ENCODE results near the gene KCTD17.

The KCTD17 gene

DNA sequence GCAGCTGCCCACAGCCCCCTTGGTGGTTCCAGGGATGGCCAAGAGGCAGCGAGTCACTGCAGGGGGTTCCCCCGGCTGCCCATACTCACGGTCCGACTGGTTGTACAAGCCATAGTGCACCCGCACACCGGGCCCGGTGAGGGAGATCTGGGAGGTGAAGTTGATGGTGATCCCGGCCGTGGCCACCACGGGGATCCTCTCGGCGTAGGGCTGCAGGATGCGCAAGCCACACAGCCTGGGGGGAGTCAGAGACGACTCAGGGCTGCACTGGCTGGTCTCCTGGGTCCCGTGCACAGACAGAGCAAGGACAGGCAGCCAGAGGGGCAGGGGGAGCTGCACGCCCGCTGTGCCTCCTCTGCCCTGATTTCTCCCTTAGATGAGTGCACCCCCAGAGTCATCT is 23.5 kb downstream of the KCTD17 start:
- no peaks in the 10 kb centered on the region for H3K36me3 ChIP-seq (ENCODE audit: control insufficient read depth in 1 of 2, insufficient read depth in 2 of 2, low read length in 2 of 2)
- peaks cover 7% of the 10 kb centered on the region for H3K27me3 ChIP-seq (ENCODE audit: low read depth, low read length)
- peaks cover 0 to 2% of the 10 kb centered on the region in 2 donors for H3K9me3 ChIP-seq (ENCODE audit: control insufficient read depth in 1 of 2, low read length in 2 of 2)
- H3K27ac ChIP-seq (ENCODE audit: low read length), result no peak overlapping the region
- H3K4me3 ChIP-seq (ENCODE audit: low read depth in 1 of 2, low read length in 2 of 2), result no peak overlapping the region
- no peaks in the 10 kb centered on the region for H3K4me1 ChIP-seq (ENCODE audit: control insufficient read depth in 1 of 2, insufficient read depth in 2 of 2, low read length in 2 of 2)

- H3K36me3 ChIP-seq (ENCODE audit: control insufficient read depth in 1 of 2, insufficient read depth in 2 of 2, low read length in 2 of 2), result no peaks in the 10 kb centered on the region
- H3K27me3 ChIP-seq (ENCODE audit: low read depth, low read length), result peaks cover 7% of the 10 kb centered on the region
- peaks cover 0 to 2% of the 10 kb centered on the region in 2 donors for H3K9me3 ChIP-seq (ENCODE audit: control insufficient read depth in 1 of 2, low read length in 2 of 2)
- H3K4me3 ChIP-seq (ENCODE audit: low read depth in 1 of 2, low read length in 2 of 2), result no peak overlapping the region
- H3K27ac ChIP-seq (ENCODE audit: low read length), result no peak overlapping the region
- H3K4me1 ChIP-seq (ENCODE audit: control insufficient read depth in 1 of 2, insufficient read depth in 2 of 2, low read length in 2 of 2), result no peaks in the 10 kb centered on the region
Measured at GRCh38 chr22:37075822-37076433, 24.4 kb downstream of the KCTD17 start.

DNA sequence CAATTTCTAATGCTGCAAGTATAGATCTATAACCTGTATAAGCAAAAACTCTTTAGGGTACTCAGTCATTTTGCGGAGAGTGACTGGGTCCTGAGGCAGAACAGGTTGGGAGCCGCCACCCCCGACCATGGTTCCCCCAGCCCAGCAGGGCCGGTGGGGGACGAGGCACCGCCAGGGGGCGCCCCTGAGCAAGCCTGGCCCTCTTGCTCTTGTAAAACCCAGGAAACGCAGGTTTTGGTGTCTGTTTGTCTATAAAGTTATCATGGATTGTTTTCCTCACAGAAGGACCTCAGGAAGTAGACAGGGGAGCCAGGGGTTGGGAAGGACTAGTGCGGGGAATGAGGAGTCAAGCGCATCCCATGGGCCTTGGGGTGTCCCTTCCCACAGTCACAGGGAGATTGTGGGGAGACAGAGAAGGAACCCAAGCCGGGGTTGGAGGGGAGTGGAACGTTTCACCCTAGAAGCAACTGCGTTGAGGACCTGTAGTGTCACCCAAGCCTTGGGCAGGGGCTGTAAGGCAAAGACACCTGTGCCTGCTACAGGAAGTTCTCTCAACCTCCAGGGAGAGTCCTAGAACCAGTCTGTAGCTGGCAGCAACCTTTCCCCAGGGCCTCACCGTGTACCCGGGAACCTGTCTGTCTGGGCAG is 26.4 kb downstream of the KCTD17 start:
- H3K27ac ChIP-seq (ENCODE audit: low read length), result no peak overlapping the region
- no peaks in the 10 kb centered on the region for H3K4me1 ChIP-seq (ENCODE audit: control insufficient read depth in 1 of 2, insufficient read depth in 2 of 2, low read length in 2 of 2)
- peaks cover 7% of the 10 kb centered on the region for H3K27me3 ChIP-seq (ENCODE audit: low read depth, low read length)
- no peaks in the 10 kb centered on the region for H3K9me3 ChIP-seq (ENCODE audit: control insufficient read depth in 1 of 2, low read length in 2 of 2)
- no peak overlapping the region for H3K4me3 ChIP-seq (ENCODE audit: low read depth in 1 of 2, low read length in 2 of 2)
- H3K36me3 ChIP-seq (ENCODE audit: control insufficient read depth in 1 of 2, insufficient read depth in 2 of 2, low read length in 2 of 2), result no peaks in the 10 kb centered on the region

DNA sequence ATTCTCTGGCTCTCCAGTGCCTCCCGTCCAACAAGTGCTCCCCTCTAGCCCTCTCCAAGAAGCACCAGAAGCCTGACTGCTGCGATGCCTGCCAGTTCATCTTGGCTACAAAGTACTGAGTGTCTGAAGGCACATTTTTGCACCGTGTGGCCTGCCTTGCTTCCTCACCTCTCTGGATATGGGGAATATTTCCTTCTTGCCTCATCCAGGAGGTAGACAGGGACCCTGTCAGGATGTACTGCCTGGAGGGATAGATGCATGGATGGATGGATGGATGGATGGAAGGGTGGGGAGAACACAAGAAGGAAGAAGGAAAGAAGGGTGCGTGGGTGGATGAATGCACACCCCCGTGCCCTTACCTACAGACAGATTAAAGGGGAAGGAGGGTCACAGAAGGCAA is 27.6 kb downstream of the KCTD17 start:
- Histone ChIP-seq H3K36me3 (ENCODE audit: control insufficient read depth in 1 of 2, insufficient read depth in 2 of 2, low read length in 2 of 2) (no peaks in the 10 kb centered on the region), H3K27me3 (ENCODE audit: low read depth, low read length) (peaks cover 7% of the 10 kb centered on the region)

DNA sequence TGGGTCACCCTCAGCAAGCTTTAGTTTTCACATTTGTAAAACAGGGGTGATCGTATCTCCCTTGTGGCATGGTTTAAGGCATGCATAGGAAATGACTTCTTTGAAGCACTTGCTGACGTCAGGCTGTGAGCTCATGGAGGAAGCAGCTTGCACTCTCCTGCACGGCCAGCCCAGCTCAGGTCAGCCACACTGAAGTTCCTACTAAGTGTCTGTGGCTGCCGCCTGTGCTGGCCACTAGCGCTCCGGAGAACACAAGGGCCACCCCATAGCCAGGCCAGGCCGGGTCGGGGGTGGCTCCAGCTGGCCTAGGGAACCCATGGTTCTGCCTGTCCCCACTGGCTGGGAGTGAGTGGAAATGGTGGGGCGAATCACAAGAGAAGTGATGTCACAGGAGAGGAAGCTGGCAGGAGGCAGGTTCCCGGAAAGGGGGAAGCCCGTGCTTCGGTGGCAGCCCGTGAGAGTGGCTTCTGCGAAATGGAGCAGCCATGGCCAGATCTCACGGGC is 28.2 kb downstream of the KCTD17 start:
- Histone ChIP-seq H3K27me3 (ENCODE audit: low read depth, low read length) (peaks cover 7% of the 10 kb centered on the region), H3K36me3 (ENCODE audit: control insufficient read depth in 1 of 2, insufficient read depth in 2 of 2, low read length in 2 of 2) (no peaks in the 10 kb centered on the region), H3K4me3 (ENCODE audit: low read depth in 1 of 2, low read length in 2 of 2) (no peak overlapping the region), H3K9me3 (ENCODE audit: control insufficient read depth in 1 of 2, low read length in 2 of 2) (no peaks in the 10 kb centered on the region), H3K27ac (ENCODE audit: low read length) (no peak overlapping the region), H3K4me1 (ENCODE audit: control insufficient read depth in 1 of 2, insufficient read depth in 2 of 2, low read length in 2 of 2) (no peaks in the 10 kb centered on the region)

More for the DNA sequence above, 27.6 kb downstream of the KCTD17 start:
- Histone ChIP-seq H3K9me3 (ENCODE audit: control insufficient read depth in 1 of 2, low read length in 2 of 2) (no peaks in the 10 kb centered on the region), H3K27ac (ENCODE audit: low read length) (no peak overlapping the region), H3K4me3 (ENCODE audit: low read depth in 1 of 2, low read length in 2 of 2) (no peak overlapping the region), H3K4me1 (ENCODE audit: control insufficient read depth in 1 of 2, insufficient read depth in 2 of 2, low read length in 2 of 2) (no peaks in the 10 kb centered on the region)

- Histone ChIP-seq H3K36me3 (ENCODE audit: control insufficient read depth in 1 of 2, insufficient read depth in 2 of 2, low read length in 2 of 2) (no peaks in the 10 kb centered on the region), H3K4me1 (ENCODE audit: control insufficient read depth in 1 of 2, insufficient read depth in 2 of 2, low read length in 2 of 2) (no peaks in the 10 kb centered on the region), H3K27me3 (ENCODE audit: low read depth, low read length) (peaks cover 7% of the 10 kb centered on the region), H3K4me3 (ENCODE audit: low read depth in 1 of 2, low read length in 2 of 2) (no peak overlapping the region), H3K27ac (ENCODE audit: low read length) (no peak overlapping the region), H3K9me3 (ENCODE audit: control insufficient read depth in 1 of 2, low read length in 2 of 2) (no peaks in the 10 kb centered on the region)
Measured at GRCh38 chr22:37080438-37080837, 28.9 kb downstream of the KCTD17 start.

GRCh38 chr22:37080838-37081237 is 29.3 kb downstream of the KCTD17 start:
- H3K4me1 ChIP-seq (ENCODE audit: control insufficient read depth in 1 of 2, insufficient read depth in 2 of 2, low read length in 2 of 2), result no peaks in the 10 kb centered on the region
- no peaks in the 10 kb centered on the region for H3K9me3 ChIP-seq (ENCODE audit: control insufficient read depth in 1 of 2, low read length in 2 of 2)
- no peak overlapping the region for H3K4me3 ChIP-seq (ENCODE audit: low read depth in 1 of 2, low read length in 2 of 2)
- H3K27me3 ChIP-seq (ENCODE audit: low read depth, low read length), result peaks cover 7% of the 10 kb centered on the region
- no peak overlapping the region for H3K27ac ChIP-seq (ENCODE audit: low read length)
- H3K36me3 ChIP-seq (ENCODE audit: control insufficient read depth in 1 of 2, insufficient read depth in 2 of 2, low read length in 2 of 2), result no peaks in the 10 kb centered on the region

- Histone ChIP-seq H3K27me3 (ENCODE audit: low read depth, low read length) (no peaks in the 10 kb centered on the region), H3K9me3 (ENCODE audit: control insufficient read depth in 1 of 2, low read length in 2 of 2) (no peaks in the 10 kb centered on the region), H3K36me3 (ENCODE audit: control insufficient read depth in 1 of 2, insufficient read depth in 2 of 2, low read length in 2 of 2) (no peaks in the 10 kb centered on the region), H3K27ac (ENCODE audit: low read length) (no peak overlapping the region), H3K4me1 (ENCODE audit: control insufficient read depth in 1 of 2, insufficient read depth in 2 of 2, low read length in 2 of 2) (no peaks in the 10 kb centered on the region), H3K4me3 (ENCODE audit: low read depth in 1 of 2, low read length in 2 of 2) (no peak overlapping the region)
Measured at GRCh38 chr22:37082251-37082873, 30.8 kb downstream of the KCTD17 start.

DNA sequence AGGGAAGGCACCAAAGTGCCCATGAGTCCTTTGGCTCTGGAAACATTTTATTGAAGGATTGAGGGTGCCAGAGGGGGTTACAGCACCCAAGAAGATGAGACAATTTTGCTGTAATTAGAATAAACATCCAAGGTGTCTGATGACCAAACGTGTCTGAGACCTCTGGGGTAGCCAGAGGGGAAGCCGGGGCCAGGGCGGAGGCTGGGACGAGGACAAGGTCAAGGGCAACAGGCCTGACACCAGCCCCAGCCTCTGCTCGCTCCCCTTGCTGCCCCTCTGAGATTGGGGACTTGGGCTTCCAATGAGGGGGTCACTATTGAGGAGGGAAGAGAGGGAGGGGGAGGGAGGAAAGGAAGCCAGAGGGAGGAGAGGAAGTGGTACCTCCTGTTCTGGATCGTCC is 32.4 kb downstream of the KCTD17 start:
- Histone ChIP-seq H3K36me3 (ENCODE audit: control insufficient read depth in 1 of 2, insufficient read depth in 2 of 2, low read length in 2 of 2) (no peaks in the 10 kb centered on the region), H3K27ac (ENCODE audit: low read length) (no peak overlapping the region), H3K4me3 (ENCODE audit: low read depth in 1 of 2, low read length in 2 of 2) (no peak overlapping the region), H3K4me1 (ENCODE audit: control insufficient read depth in 1 of 2, insufficient read depth in 2 of 2, low read length in 2 of 2) (no peaks in the 10 kb centered on the region), H3K27me3 (ENCODE audit: low read depth, low read length) (no peaks in the 10 kb centered on the region), H3K9me3 (ENCODE audit: control insufficient read depth in 1 of 2, low read length in 2 of 2) (no peaks in the 10 kb centered on the region)

- Histone ChIP-seq H3K27me3 (ENCODE audit: low read depth, low read length) (no peaks in the 10 kb centered on the region), H3K4me1 (ENCODE audit: control insufficient read depth in 1 of 2, insufficient read depth in 2 of 2, low read length in 2 of 2) (no peaks in the 10 kb centered on the region), H3K9me3 (ENCODE audit: control insufficient read depth in 1 of 2, low read length in 2 of 2) (no peaks in the 10 kb centered on the region), H3K4me3 (ENCODE audit: low read depth in 1 of 2, low read length in 2 of 2) (no peak overlapping the region), H3K27ac (ENCODE audit: low read length) (no peak overlapping the region), H3K36me3 (ENCODE audit: control insufficient read depth in 1 of 2, insufficient read depth in 2 of 2, low read length in 2 of 2) (no peaks in the 10 kb centered on the region)
Measured at GRCh38 chr22:37084385-37084784, 32.8 kb downstream of the KCTD17 start.

DNA sequence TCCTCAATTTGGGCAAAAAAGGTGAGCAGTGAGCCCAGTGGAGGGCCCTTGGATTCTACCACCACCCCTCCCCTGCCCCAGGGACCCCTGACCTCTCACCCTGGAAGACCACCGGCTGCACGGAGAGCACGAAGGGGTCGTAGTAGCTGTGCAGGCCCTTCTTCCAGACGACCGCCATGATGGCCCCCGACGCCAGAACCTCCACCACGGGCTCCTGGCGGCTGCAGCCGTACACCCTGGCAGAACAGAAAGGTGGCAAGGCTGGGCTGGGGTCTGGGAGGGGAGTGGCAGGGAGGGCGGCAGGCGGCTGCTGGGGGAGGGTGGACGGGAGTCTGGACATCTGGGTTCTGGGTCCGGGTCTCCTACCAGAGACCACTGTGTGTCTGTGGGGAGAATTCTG is 34.6 kb downstream of the KCTD17 start:
- Histone ChIP-seq H3K27ac (ENCODE audit: low read length) (no peak overlapping the region), H3K4me1 (ENCODE audit: control insufficient read depth in 1 of 2, insufficient read depth in 2 of 2, low read length in 2 of 2) (no peaks in the 10 kb centered on the region), H3K4me3 (ENCODE audit: low read depth in 1 of 2, low read length in 2 of 2) (no peak overlapping the region), H3K9me3 (ENCODE audit: control insufficient read depth in 1 of 2, low read length in 2 of 2) (no peaks in the 10 kb centered on the region), H3K36me3 (ENCODE audit: control insufficient read depth in 1 of 2, insufficient read depth in 2 of 2, low read length in 2 of 2) (no peaks in the 10 kb centered on the region), H3K27me3 (ENCODE audit: low read depth, low read length) (no peaks in the 10 kb centered on the region)
